GM20000 (cell line): Measurements from ENCODE around the gene GJB6.
A peak's percentile ranks its signal among the peaks of the same experiment; 100 is the strongest.

Experiments used
- DNase-seq: peaks from one replicate; pipeline ENCODE4 v3.0.0; 2012; ENCODE audit warnings: low spot score
- TF ChIP-seq, protein P1 (sequence below): IDR thresholded peaks from 2 replicates; pipeline ENCODE4 v1.5.1; 2012; ENCODE audit warnings: mild to moderate bottlenecking, control low read depth; ENCODE audit errors: extremely low read depth, missing control alignments

GJB6 gene

DNA sequence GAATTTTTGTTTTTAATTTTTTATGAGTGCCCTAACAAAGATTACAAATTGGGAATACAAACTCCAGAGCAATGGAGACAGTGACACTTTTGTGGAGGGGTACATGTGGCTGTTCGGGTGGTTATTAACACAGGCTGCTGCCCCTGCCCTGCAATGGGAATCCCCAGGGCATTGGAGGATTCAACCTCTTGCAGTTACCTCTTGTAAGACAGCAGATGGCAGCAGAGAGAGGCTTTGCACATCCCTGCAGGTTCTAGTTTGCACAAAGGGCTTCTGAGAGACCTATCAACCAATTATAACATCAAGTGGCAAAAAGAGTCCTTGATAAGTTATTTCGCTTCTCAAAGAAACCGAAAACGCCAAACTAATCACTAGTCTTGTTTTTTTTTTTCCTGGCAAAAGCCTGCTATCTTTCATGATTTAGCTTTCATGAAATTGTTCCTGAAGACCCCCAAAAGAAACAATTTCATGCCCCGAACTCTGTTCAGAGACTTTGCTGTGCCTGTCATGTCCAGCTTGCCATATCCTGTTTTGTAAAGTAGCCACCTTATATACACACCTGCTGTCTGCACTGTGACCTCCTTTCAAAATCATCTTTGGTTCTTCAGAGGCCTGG, 49.8 kb downstream of the GJB6 start:
- peak; percentile 88 for DNase-seq
- TF ChIP-seq, protein P1, sequence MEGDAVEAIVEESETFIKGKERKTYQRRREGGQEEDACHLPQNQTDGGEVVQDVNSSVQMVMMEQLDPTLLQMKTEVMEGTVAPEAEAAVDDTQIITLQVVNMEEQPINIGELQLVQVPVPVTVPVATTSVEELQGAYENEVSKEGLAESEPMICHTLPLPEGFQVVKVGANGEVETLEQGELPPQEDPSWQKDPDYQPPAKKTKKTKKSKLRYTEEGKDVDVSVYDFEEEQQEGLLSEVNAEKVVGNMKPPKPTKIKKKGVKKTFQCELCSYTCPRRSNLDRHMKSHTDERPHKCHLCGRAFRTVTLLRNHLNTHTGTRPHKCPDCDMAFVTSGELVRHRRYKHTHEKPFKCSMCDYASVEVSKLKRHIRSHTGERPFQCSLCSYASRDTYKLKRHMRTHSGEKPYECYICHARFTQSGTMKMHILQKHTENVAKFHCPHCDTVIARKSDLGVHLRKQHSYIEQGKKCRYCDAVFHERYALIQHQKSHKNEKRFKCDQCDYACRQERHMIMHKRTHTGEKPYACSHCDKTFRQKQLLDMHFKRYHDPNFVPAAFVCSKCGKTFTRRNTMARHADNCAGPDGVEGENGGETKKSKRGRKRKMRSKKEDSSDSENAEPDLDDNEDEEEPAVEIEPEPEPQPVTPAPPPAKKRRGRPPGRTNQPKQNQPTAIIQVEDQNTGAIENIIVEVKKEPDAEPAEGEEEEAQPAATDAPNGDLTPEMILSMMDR = peak; percentile 61

- TF ChIP-seq, protein P1 = no peak
- DNase-seq = no peak
Observed at GRCh38 chr13:20181188-20181587, 50.9 kb downstream of the GJB6 start.

DNA sequence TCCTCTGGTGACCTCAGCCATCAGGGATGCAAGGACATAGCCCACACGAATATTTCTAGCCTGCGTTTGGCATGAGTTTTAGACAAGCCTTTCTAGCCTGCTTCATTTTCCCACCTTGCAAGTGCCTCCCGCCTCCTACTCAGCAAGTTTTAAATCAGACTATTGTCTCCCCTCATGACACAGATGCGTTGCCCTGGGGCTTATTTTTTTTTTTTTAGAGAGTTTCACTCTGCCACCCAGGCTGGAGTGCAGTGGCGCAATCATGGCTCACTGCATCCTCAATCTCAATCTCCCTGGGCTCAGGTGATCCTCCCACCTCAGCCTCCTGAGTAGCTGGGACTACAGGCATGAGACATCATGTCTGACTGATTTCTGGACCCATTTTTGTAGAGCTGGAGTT, 54.0 kb downstream of the GJB6 start:
- TF ChIP-seq, protein P1 = no peak
- no peak for DNase-seq

DNA sequence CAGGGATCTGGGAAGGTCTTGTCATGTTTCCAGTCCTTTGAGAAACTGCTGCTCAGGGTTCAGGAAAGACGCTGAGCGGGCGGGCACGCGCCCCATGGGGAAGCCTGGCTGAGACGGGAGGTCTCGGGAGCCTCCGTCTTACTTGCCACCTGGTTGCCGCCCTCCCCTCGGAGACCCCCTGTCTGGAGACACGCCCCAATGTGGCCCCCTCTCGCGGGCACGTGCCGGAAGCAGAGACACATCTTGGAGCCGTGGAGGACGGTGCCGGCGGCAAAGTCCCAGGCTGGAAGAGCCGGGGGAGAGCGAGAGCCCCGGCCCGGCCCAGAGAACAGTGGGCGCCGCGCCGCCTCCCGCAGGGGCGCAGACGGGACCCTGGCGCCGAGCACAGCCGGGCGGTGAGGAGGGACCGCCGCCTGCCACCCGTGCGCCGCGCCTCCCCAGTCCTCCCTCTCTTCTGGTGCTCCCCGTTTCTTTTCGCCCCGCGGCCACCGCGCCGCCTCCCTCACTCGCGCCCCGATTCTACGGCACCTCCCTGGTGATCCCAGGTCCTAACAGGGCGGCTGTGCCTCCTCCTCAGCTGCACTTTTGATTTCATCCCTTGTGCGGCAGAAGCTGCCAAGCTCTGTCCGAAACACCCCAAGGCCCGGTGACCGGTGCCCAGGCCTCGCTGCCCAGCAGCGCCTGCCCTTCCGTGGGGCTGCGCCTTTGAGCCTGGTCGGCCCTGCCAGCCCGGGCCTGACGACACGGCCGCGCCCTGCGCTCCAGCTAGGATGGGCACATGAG, 54.9 kb downstream of the GJB6 start:
- TF ChIP-seq, protein P1 = no peak
- no peak for DNase-seq

DNA sequence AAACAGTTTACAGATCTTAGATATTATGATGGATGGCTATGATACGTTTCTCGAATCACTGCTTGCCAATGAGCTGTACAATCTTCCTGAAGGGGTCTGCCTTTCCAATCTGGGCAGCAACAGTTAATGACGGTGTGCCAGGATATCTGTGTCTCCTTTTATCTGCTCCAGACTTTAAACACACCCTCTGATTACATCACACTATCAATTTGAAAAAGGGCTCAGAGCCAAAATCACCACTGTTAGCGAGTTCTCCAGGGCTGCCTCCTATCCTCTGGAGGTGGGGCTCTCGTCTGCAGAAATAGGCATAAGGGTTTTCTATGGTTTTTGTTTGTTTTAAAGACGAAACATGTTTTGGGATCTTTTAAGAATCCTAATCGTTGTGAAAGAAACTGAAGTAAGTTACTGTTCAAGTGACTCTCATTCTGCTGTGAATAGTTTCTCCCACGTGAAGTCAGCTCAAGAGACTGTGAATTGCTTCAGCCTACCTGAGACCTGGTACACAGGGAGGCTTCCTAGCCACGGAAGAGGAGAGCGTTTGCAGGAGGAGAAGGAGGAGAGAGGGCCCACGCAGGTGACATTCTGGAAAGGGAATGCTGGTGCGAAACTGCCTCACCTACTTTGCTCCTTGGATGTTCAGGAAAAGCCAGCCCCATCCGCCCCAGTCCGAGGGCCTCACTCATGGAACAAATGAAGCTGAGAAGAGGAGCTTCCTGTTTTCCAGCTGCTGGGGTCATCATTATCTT, 56.0 kb downstream of the GJB6 start:
- no peak for DNase-seq
- TF ChIP-seq, protein P1 = no peak

- DNase-seq = no peak
- TF ChIP-seq, protein P1 = no peak
Observed at GRCh38 chr13:20175406-20175794, 56.7 kb downstream of the GJB6 start.
